GM12891 (cell line): ENCODE data around the gene GINS2.

Experiments used
- DNase-seq: peaks from one replicate; pipeline ENCODE4 v3.0.0; 2011; ENCODE audit warnings: low spot score; ENCODE audit not compliant: insufficient read length
- FAIRE-seq: peaks from 2 replicates; lab custom pipeline; 2011; peaks lifted over from hg19 to GRCh38; lab: Jason Lieb, UNC
- PAX5 ChIP-seq: IDR thresholded peaks from 2 replicates; pipeline ENCODE4 v1.6.1; 2011; ENCODE audit warnings: low read length, moderate library complexity, mild to moderate bottlenecking; ENCODE audit not compliant: insufficient read depth, severe bottlenecking
- POLR2A ChIP-seq: IDR thresholded peaks from 2 replicates; pipeline ENCODE4 v1.6.1; 2011; ENCODE audit warnings: low read depth, low read length, control low read depth
- POLR2AphosphoS5 ChIP-seq: IDR thresholded peaks from 2 replicates; pipeline ENCODE4 v1.6.1; 2011; ENCODE audit warnings: low read depth, low read length, control low read depth
- POU2F2 ChIP-seq: IDR thresholded peaks from 2 replicates; pipeline ENCODE4 v1.6.1; 2011; ENCODE audit warnings: low read depth, mild to moderate bottlenecking, control low read depth, low read length, moderate library complexity
- SPI1 ChIP-seq: IDR thresholded peaks from 2 replicates; pipeline ENCODE4 v1.6.1; 2011; ENCODE audit warnings: low read depth, low read length, control low read depth
- TAF1 ChIP-seq: IDR thresholded peaks from 2 replicates; pipeline ENCODE4 v1.6.1; 2011; ENCODE audit warnings: low read depth, low read length, control low read depth

Gene GINS2

DNA sequence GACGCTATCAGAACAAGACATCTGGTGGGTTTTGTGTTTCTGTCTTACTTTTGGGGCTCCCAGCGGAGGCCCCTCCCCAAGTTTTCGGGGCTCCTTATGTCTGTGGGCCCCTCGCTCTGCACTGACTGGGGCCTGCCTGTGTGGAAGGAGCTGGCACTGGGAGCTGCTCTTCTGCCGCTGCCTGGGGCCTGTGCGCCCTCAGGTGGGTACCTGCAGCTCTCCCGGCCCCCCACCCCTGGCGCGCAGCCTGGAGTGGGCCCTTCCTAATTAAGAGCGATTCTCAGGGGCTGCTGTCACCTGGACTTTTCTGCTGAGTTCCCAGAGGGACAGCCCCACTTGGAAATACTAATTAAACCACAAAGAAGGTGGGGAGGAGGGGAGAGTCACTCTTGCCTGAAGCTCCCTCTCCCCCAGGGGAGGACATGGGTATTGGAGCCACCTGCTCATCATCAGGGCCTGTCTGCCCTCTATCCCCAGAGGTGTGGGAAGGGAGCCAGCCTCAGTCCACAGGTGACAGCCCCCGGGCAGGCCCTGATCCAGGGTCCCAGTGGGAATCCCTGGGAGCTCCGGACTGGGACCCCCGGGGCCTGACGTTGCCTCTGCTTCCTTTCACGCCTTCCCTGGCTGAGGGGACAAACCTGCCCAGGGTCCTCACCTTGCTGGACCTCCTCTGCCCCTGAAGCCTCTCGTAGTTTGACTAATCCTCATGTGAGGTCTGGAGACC lies 39.2 kb downstream of the GINS2 start:
- TF ChIP-seq PAX5, result no peak
- TF ChIP-seq POLR2A, result no peak
- TF ChIP-seq TAF1, result no peak
- TF ChIP-seq POU2F2, result no peak
- no peak for TF ChIP-seq POLR2AphosphoS5
- TF ChIP-seq SPI1, result no peak
- DNase-seq, result no peak
- FAIRE-seq, result no peak

DNA sequence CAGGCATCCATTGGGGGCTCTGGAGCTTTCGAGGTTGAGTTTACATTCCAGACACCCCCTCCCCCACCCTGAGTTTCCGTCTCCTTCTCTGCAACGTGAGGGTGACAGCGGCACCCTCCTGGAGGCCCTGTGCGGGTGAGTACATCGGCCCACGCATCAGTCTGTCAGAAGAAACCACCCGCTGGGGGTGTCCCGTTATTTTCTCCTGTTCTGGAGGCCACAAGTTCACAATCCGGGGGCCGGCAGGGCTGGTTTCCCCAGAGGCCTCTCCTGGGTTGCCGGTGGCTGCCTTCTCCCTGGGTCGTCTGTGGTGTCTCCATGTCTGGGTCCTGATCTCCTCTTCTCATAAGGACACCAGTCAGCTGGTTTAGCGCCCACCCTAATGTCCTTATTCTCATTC lies 39.9 kb downstream of the GINS2 start:
- DNase-seq (no peak), FAIRE-seq (no peak)
- TF ChIP-seq POLR2AphosphoS5 (no peak), TAF1 (no peak), PAX5 (no peak), SPI1 (no peak), POLR2A (no peak), POU2F2 (no peak)

DNA sequence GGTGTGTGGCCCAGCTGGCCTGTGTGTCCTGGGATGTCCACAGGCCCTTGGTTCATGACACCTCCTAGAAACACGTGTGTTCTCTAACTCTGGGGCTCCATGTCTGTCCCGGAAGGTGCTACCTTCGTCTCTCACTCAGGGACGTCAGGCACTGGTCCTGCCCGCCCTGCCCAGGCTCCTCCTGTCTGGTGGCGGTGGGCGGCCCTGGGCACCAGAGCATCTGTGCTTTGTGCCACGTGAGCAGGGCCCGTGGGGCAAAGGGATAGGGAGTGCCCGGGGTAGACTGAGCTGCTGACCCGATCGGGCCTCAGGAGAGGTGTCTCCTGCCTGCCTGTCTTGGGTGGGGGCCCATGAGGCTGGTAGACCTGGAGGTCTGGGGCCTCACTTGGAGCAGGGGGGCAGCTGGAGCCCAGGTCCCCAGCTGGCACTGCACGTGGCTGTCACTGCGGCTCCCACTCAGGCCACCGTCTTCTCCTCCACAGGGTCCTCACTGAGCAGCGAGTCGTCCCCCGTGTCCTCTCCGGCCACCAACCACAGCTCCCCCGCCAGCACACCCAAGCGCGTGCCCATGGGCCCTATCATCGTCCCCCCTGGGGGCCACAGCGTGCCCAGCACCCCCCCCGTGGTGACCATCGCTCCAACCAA lies 40.6 kb downstream of the GINS2 start:
- no peak for TF ChIP-seq POLR2A
- no peak for TF ChIP-seq POLR2AphosphoS5
- no peak for TF ChIP-seq PAX5
- no peak for TF ChIP-seq POU2F2
- no peak for TF ChIP-seq TAF1
- no peak for TF ChIP-seq SPI1
- FAIRE-seq, result no peak
- DNase-seq, result no peak

DNA sequence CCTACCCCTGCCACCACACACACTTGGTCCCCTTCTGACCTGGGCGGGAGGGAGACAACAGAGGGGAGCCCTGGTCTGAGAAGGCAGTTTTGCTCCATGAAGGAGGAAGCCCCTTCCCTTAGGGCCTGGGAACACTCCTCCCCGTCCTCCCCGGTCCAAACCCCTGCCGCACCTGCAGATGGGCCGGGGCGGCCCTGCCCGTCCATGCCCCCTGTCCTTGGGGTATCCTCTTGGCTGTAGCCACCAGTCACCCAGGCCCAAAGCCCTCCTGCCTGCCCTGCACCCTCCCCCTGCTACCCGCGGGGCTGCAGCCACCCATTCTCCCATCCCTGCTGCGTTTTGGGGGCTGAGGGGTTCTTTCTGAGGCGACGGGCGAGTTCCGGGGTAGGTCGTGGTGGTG lies 41.8 kb downstream of the GINS2 start:
- TF ChIP-seq POLR2AphosphoS5, result no peak
- TF ChIP-seq POLR2A, result no peak
- TF ChIP-seq POU2F2, result no peak
- no peak for TF ChIP-seq TAF1
- TF ChIP-seq PAX5, result no peak
- no peak for TF ChIP-seq SPI1
- FAIRE-seq (no peak), DNase-seq (no peak)

DNA sequence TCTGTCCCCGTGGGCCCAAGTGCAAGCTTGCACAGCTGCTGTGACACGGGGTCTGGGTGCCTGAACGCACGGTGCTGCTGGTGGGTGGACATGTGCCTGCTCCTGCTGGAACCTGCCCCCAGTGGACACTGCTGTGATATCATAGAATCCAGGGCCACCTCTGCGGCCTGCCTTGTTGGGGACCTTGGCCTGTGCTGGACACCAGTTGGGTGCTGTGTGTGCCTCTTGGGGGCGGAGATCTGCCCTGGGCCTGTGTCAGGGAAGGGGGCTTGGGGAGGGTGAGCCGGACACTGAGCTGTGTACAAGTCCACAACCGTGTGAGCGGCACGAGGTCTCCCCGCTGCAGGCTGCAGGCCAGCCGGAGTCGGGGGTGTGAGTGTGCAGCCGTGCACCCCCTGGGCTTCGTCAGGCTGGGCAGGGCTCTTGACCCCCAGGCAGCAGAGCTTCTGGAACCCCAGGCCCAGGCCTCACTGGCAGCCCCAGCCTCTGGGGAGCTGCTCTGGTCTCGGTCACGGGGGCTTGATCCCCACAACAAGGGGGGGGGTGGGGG lies 42.3 kb downstream of the GINS2 start:
- no peak for DNase-seq
- TF ChIP-seq POLR2A (no peak), POLR2AphosphoS5 (no peak), POU2F2 (no peak), SPI1 (no peak), TAF1 (no peak), PAX5 (no peak)
- no peak for FAIRE-seq

DNA sequence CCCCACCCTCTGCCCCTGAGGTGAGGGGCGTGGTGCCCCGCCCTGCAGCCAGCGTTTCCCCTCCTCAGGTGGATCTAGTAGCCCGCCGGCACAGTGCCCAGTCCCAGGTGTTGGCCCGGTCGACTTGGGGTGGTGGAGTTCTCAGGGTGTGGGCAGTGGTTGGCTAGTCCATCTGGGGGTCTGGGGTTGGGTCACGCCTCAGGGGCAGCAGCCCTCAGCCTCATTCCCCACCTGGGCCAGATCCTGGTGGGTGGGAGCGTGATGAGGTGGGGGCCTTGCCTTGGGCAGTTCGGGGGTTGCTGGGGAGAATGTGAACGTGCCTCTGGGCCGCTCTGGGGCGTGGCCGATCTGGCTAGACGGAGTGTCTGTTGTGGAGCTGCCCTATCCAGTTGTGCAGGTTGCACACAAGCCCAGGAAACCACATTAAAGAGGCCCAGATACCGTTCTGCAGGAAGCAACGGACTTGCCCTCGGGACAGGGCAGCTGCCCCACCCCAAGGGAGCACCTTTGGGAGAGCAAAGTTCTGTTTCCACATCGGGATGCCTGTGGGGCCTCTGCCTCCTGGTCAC lies 43.6 kb downstream of the GINS2 start:
- TF ChIP-seq POLR2AphosphoS5, result no peak
- no peak for FAIRE-seq
- no peak for DNase-seq

DNA sequence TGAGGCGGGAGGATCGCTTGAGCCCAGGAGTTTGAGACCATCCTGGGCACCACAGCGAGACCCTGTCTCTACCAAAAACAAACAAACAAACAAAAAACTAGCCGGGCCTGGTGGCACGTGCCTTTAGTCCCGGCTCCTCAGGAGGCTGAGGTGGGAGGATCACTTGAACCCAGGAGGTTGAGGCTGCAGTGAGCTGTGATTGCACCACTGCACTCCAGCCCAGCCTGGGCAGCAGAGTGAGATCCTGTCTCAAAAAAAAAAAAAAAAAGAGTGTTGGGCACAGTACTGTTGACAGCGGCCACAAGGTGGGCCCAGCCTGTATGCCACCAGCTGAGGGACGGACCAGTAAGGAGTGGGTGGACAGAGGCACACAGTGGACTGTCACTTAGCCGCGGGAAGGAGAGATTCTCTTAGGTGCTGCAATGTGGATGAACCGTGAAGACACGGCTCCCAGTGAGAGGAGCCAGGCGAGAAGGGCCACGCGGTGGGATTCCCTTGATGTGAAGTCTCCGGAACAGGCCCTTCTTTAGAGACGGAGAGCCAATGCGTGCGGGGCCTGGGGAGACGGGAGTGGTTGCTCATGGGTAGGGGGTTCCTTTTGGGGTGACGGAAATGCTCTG lies 44.6 kb downstream of the GINS2 start:
- no peak for DNase-seq
- TF ChIP-seq POLR2AphosphoS5, result no peak
- TF ChIP-seq POU2F2, result no peak
- no peak for TF ChIP-seq POLR2A
- no peak for TF ChIP-seq PAX5
- no peak for TF ChIP-seq TAF1
- TF ChIP-seq SPI1, result no peak
- FAIRE-seq, result no peak

DNA sequence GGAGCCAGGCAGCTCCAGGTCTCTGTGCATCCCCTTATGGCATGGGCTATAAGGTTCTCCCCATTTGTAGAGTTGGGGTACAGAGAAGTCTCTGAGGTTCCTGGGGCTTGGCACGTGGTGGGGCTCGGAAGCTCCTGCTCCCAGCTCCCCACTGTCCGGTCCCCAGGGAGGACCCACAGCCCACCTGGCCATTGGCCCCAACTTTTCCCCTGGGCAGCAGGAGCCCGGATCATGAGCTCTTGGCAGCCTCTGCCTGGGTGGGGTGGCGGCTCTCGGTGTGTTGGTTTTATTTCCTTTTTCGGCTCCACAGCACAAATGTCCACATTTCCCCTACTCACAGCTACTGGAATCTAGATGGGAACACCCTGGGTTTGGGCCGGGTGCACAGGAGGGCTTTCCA lies 45.1 kb downstream of the GINS2 start:
- FAIRE-seq, result no peak
- DNase-seq, result no peak
- no peak for TF ChIP-seq POLR2A
- TF ChIP-seq SPI1, result no peak
- no peak for TF ChIP-seq POLR2AphosphoS5
- TF ChIP-seq PAX5, result no peak
- TF ChIP-seq POU2F2, result no peak
- TF ChIP-seq TAF1, result no peak
